Epithelial cell of esophagus (primary cell): ENCODE data around the gene MYOZ3.
A peak's percentile ranks its signal among the peaks of the same experiment; 100 is the strongest.

ENCODE experiments used
- DNase-seq: peaks from one replicate; pipeline ENCODE4 v3.0.0; 2010; ENCODE audit warnings: low read depth
- H3K4me3 ChIP-seq: 2 replicates; pipeline ENCODE4 v1.5.1; 2011; ENCODE audit warnings: mild to moderate bottlenecking, low read length, control low read depth
- CTCF ChIP-seq: IDR thresholded peaks from 2 replicates; pipeline ENCODE4 v1.5.1; 2011; ENCODE audit warnings: low read depth, mild to moderate bottlenecking, low read length, control low read depth, inconsistent platforms; ENCODE audit not compliant: insufficient read depth; ENCODE audit errors: missing control alignments

MYOZ3 gene

DNA sequence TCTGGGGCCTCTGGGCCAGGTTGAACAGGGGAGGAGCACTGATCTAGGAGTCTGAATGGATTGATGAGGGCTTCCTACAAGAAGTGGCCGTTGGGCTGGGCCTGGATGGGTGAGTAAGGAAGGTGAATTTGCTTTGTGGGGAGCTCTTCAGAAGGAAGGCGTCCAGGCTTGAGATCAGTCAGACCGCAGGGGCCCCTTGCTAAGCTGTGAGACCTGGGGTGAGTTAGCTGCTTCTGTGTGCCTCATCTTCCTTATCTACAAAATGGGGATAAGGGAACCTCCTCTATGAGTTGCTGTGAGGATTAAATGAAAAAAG, 21.7 kb upstream of the MYOZ3 start:
- H3K4me3 ChIP-seq: no peak overlapping the region
- no peak for DNase-seq
- TF ChIP-seq CTCF: no peak

- TF ChIP-seq CTCF: no peak
- H3K4me3 ChIP-seq: no peak overlapping the region
- DNase-seq: no peak
Observed at GRCh38 chr5:150639751-150640150, 21.3 kb upstream of the MYOZ3 start.

- H3K4me3 ChIP-seq: no peak within 1 kb of the TSS
- DNase-seq: peak; percentile 98
- no peak for TF ChIP-seq CTCF
Observed at GRCh38 chr5:150640311-150641005, 20.6 kb upstream of the MYOZ3 start, which contains the start of gene SYNPO. Gene SYNPO, plus strand, starts transcription at chr5:150640660. Its CDS starts 7,616 bp downstream, at chr5:150648276.

- peak; percentile 54 for DNase-seq
- H3K4me3 ChIP-seq: no peak overlapping the region
- no peak for TF ChIP-seq CTCF
Observed at GRCh38 chr5:150641006-150641570, 20.0 kb upstream of the MYOZ3 start.

DNA sequence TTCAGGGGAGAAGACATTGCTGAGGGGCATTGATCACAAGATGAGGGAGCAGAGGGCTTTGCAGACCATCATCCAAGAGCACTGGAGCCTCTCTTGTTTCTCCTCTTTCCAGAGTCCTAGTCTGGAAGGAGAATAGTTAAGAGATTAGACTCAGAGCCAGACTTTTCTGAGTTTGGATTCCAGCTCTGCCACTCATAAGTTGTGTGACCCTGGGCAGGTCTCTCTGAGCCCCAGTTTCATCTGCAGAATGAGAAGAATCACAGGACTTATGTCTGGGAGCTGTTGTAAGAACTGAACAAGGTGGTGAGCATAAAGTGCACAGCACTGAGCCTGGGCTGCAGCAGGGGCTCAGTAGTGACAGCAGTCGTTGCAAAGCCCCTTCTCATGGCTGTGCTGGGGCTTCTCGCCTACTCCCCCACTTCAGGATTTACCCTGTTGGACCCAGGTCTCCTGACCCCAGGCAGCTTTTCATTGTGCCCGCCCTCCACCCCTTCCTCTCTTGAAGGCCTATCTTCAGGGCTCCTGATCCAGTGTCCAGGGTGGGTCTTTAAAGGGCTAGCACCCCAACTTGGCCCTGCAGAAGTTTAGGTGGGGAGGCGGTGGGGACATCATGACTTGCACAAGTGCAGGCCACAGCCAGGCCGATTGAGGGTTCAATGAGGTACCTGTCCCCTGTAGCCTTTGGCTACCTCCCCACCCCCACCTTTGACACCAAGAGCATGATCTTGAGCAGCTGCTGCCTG, 19.1 kb upstream of the MYOZ3 start:
- no peak overlapping the region for H3K4me3 ChIP-seq

GRCh38 chr5:150642567-150642927, 18.5 kb upstream of the MYOZ3 start:
- no peak overlapping the region for H3K4me3 ChIP-seq
- TF ChIP-seq CTCF: no peak
- peak; percentile 91 for DNase-seq

More for the DNA sequence above, 19.1 kb upstream of the MYOZ3 start:
- TF ChIP-seq CTCF: no peak
- DNase-seq: no peak
